Small intestine (tissue), 7 donors: ENCODE results near the gene PRKN. TPM values are rescaled to one million over a fixed set of nuclear protein-coding genes. Genes with fewer than 3 reads are reported as not detected.
A peak's percentile ranks its signal among the peaks of the same experiment; 100 is the strongest.
"Not testable (repeated sequence)": the region's sequence is repeated elsewhere in the genome, so short reads cannot be mapped to it uniquely, and the experiment has no call there.

ENCODE experiments used
- DNase-seq, 2 donors: peaks; one replicate each; pipeline versions ENCODE4 v3.0.0 to v3.0.0-alpha.2; 2013
- FAIRE-seq: peaks from 2 replicates; lab custom pipeline; 2012; peaks lifted over from hg19 to GRCh38; lab: Jason Lieb, UNC
- H3K27ac ChIP-seq, 3 donors: one replicate each; pipeline ENCODE4 v1.5.1; 2013; ENCODE audit warnings: low read length in 2 of 3, mild to moderate bottlenecking in 2 of 3, control low read depth in 1 of 3, inconsistent platforms in 1 of 3, low read depth in 1 of 3, moderate library complexity in 1 of 3
- H3K27me3 ChIP-seq, 3 donors: one replicate each; pipeline ENCODE4 v1.6.1; 2013; ENCODE audit warnings: low read length in 3 of 3, inconsistent platforms in 1 of 3; ENCODE audit not compliant: control insufficient read depth in 3 of 3, insufficient read depth in 3 of 3
- H3K36me3 ChIP-seq, 3 donors: one replicate each; pipeline ENCODE4 v1.6.1; 2013; ENCODE audit warnings: low read length in 3 of 3, inconsistent platforms in 1 of 3, low read depth in 1 of 3, mild to moderate bottlenecking in 1 of 3, moderate library complexity in 1 of 3; ENCODE audit not compliant: control insufficient read depth in 3 of 3, insufficient read depth in 2 of 3
- H3K4me1 ChIP-seq, 3 donors: one replicate each; pipeline ENCODE4 v1.6.1; 2013; ENCODE audit warnings: low read length in 2 of 3, inconsistent platforms in 1 of 3, low read depth in 1 of 3, mild to moderate bottlenecking in 1 of 3, moderate library complexity in 1 of 3; ENCODE audit not compliant: control insufficient read depth in 3 of 3, insufficient read depth in 2 of 3
- H3K4me3 ChIP-seq, 3 donors: one replicate each; pipeline ENCODE4 v1.5.1; 2013; ENCODE audit warnings: low read length in 3 of 3, control low read depth in 1 of 3, inconsistent platforms in 1 of 3, low read depth in 1 of 3, mild to moderate bottlenecking in 1 of 3, moderate library complexity in 1 of 3
- H3K9me3 ChIP-seq, 2 donors: one replicate each; pipeline ENCODE4 v1.6.1; 2013; ENCODE audit warnings: low read depth in 1 of 2, low read length in 1 of 2; ENCODE audit not compliant: control insufficient read depth in 2 of 2, insufficient read depth in 1 of 2
- WGBS, 3 donors: extraction: QIAGEN DNeasy Blood & Tissue Kit; methylation state at CpG; one replicate each; pipeline ENCODE4 v1.1.7; 2013; 5-methylcytosine and 5-hydroxymethylcytosine counted together
- polyA plus RNA-seq, 4 donors: library from polyadenylated mRNA; stranded (reverse) in 3 of 4; unstranded in 1 of 4; fragments of 200-250 nt in 3 of 4; fragments of 120-200 nt in 1 of 4; gene quantifications; one replicate each; pipeline versions ENCODE4 v1.2.1 to v1.2.3, GENCODE V29; 2013
- donor health status: healthy with polysubstance abuse.
- donor health status: control.
- donor health status: control.
- donor health status: Bipolar disorder and iron deficiency.
- donor health status: healthy.

The PRKN gene
- polyA plus RNA-seq, 4 donors = 0.27 to 2.3 (median 1.0) TPM

GRCh38 chr6:161880056-161880455, 847.5 kb downstream of the PRKN start:
- no peaks in the 10 kb centered on the region for H3K36me3 ChIP-seq
- H3K4me3 ChIP-seq = no peak overlapping the region
- H3K27ac ChIP-seq = no peak overlapping the region
- 93 to 95% (median 93%) methylated on average over 2 of the region's 2 CpGs for WGBS, 3 donors
- no peaks in the 10 kb centered on the region for H3K4me1 ChIP-seq
- no peak for DNase-seq
- no peaks in the 10 kb centered on the region for H3K27me3 ChIP-seq
- peaks cover 0 to 6% of the 10 kb centered on the region in 2 donors for H3K9me3 ChIP-seq
- FAIRE-seq = no peak

GRCh38 chr6:161876231-161876630, 851.3 kb downstream of the PRKN start:
- Histone ChIP-seq H3K4me3 (no peak overlapping the region), H3K27ac (no peak overlapping the region), H3K27me3 (no peaks in the 10 kb centered on the region), H3K4me1 (no peaks in the 10 kb centered on the region), H3K9me3 (peaks cover 0 to 11% of the 10 kb centered on the region in 2 donors), H3K36me3 (no peaks in the 10 kb centered on the region)
- DNase-seq (no peak), FAIRE-seq (no peak)
- 89 to 95% (median 91%) methylated on average over 8 of the region's 8 CpGs for WGBS, 3 donors

- FAIRE-seq (no peak), DNase-seq (peak in 1 of 2 donors; percentile 52)
- peaks cover 0 to 4% (median 0%) of the 10 kb centered on the region in 3 donors for H3K4me1 ChIP-seq
- H3K27ac ChIP-seq = no peak overlapping the region
- peaks cover 0 to 5% of the 10 kb centered on the region in 2 donors for H3K9me3 ChIP-seq
- H3K4me3 ChIP-seq = no peak overlapping the region
- H3K36me3 ChIP-seq = no peaks in the 10 kb centered on the region
- no peaks in the 10 kb centered on the region for H3K27me3 ChIP-seq
- WGBS, 3 donors = 16 to 65% (median 28%) methylated on average over 4 of the region's 4 CpGs
Observed at GRCh38 chr6:161870236-161870901, 857.2 kb downstream of the PRKN start.

- DNase-seq (no peak), FAIRE-seq (no peak)
- Histone ChIP-seq H3K4me3 (no peak overlapping the region), H3K36me3 (no peaks in the 10 kb centered on the region), H3K27me3 (no peaks in the 10 kb centered on the region), H3K27ac (no peak overlapping the region), H3K9me3 (peaks cover 0 to 5% of the 10 kb centered on the region in 2 donors), H3K4me1 (peaks cover 0 to 4% (median 0%) of the 10 kb centered on the region in 3 donors)
- 83 to 87% (median 86%) methylated on average over 4 of the region's 4 CpGs for WGBS, 3 donors
Observed at GRCh38 chr6:161869491-161869890, 858.1 kb downstream of the PRKN start.

- Histone ChIP-seq H3K27me3 (no peaks in the 10 kb centered on the region), H3K36me3 (no peaks in the 10 kb centered on the region), H3K27ac (no peak overlapping the region), H3K4me3 (no peak overlapping the region), H3K4me1 (peaks cover 0 to 4% (median 0%) of the 10 kb centered on the region in 3 donors), H3K9me3 (no peaks in the 10 kb centered on the region)
- DNase-seq (peak in 1 of 2 donors; percentile 87), FAIRE-seq (no peak)
- 17 to 62% (median 50%) methylated on average over 3 of the region's 3 CpGs for WGBS, 3 donors
Observed at GRCh38 chr6:161866570-161866969, 861.0 kb downstream of the PRKN start.

GRCh38 chr6:161861061-161861460, 866.5 kb downstream of the PRKN start:
- not testable (repeated sequence) for H3K4me1 ChIP-seq, H3K4me3 ChIP-seq, FAIRE-seq, DNase-seq, H3K27me3 ChIP-seq, H3K27ac ChIP-seq, H3K9me3 ChIP-seq, H3K36me3 ChIP-seq
- 56 to 93% (median 89%) methylated on average over 2 of the region's 2 CpGs for WGBS, 3 donors

- Histone ChIP-seq H3K27me3 (no peaks in the 10 kb centered on the region), H3K4me1 (no peaks in the 10 kb centered on the region), H3K9me3 (no peaks in the 10 kb centered on the region), H3K27ac (no peak overlapping the region), H3K36me3 (no peaks in the 10 kb centered on the region), H3K4me3 (no peak overlapping the region)
- WGBS, 3 donors = 79 to 87% (median 86%) methylated on average over 7 of the region's 7 CpGs
- FAIRE-seq (no peak), DNase-seq (no peak)
Observed at GRCh38 chr6:161853657-161854056, 873.9 kb downstream of the PRKN start.

GRCh38 chr6:161851486-161851885, 876.1 kb downstream of the PRKN start:
- not testable (repeated sequence) for H3K27me3 ChIP-seq, DNase-seq, FAIRE-seq, H3K9me3 ChIP-seq, H3K36me3 ChIP-seq, H3K4me1 ChIP-seq, H3K27ac ChIP-seq, H3K4me3 ChIP-seq
- 85 to 91% (median 86%) methylated on average over 12 of the region's 12 CpGs for WGBS, 3 donors

GRCh38 chr6:161850562-161850961, 877.0 kb downstream of the PRKN start:
- no peak for FAIRE-seq

More at GRCh38 chr6:161850562-161850961, 877.0 kb downstream of the PRKN start:
- no peaks in the 10 kb centered on the region for H3K9me3 ChIP-seq
- no peaks in the 10 kb centered on the region for H3K36me3 ChIP-seq
- H3K4me1 ChIP-seq = no peaks in the 10 kb centered on the region
- H3K27me3 ChIP-seq = no peaks in the 10 kb centered on the region
- no peak overlapping the region for H3K4me3 ChIP-seq
- 85 to 95% (median 93%) methylated on average over 2 of the region's 2 CpGs for WGBS, 3 donors
- DNase-seq = no peak
- no peak overlapping the region for H3K27ac ChIP-seq
